HUES64 (cell line): ENCODE data around the gene DMRTC2.

Experiments
- H3K27ac ChIP-seq: 2 replicates; pipeline ENCODE4 v1.7.0; 2013; ENCODE audit warnings: low read depth, low read length, inconsistent platforms
- H3K27me3 ChIP-seq: 2 replicates; pipeline ENCODE4 v1.6.1; 2013; ENCODE audit warnings: mild to moderate bottlenecking, low read length; ENCODE audit not compliant: insufficient read depth
- H3K36me3 ChIP-seq: 2 replicates; pipeline ENCODE4 v1.6.1; 2013; ENCODE audit warnings: mild to moderate bottlenecking, low read length; ENCODE audit not compliant: insufficient read depth
- H3K4me1 ChIP-seq: 2 replicates; pipeline ENCODE4 v1.6.1; 2013; ENCODE audit warnings: mild to moderate bottlenecking, low read length, moderate library complexity; ENCODE audit not compliant: insufficient read depth
- H3K4me3 ChIP-seq: 2 replicates; pipeline ENCODE4 v1.5.1; 2013; ENCODE audit warnings: mild to moderate bottlenecking, low read length, moderate library complexity
- H3K9ac ChIP-seq: 2 replicates; pipeline ENCODE4 v1.6.1; 2013; ENCODE audit warnings: mild to moderate bottlenecking, low read depth, low read length
- H3K9me3 ChIP-seq: 2 replicates; pipeline ENCODE4 v1.6.1; 2013; ENCODE audit warnings: low read depth, low read length; ENCODE audit not compliant: insufficient read depth
- WGBS: fragments of 150-250, 120-280 bp; methylation state at CpG from one replicate; pipeline ENCODE4 v1.1.7; 2013; ENCODE audit warnings: missing lambda C conversion rate; 5-methylcytosine and 5-hydroxymethylcytosine counted together

The DMRTC2 gene

DNA sequence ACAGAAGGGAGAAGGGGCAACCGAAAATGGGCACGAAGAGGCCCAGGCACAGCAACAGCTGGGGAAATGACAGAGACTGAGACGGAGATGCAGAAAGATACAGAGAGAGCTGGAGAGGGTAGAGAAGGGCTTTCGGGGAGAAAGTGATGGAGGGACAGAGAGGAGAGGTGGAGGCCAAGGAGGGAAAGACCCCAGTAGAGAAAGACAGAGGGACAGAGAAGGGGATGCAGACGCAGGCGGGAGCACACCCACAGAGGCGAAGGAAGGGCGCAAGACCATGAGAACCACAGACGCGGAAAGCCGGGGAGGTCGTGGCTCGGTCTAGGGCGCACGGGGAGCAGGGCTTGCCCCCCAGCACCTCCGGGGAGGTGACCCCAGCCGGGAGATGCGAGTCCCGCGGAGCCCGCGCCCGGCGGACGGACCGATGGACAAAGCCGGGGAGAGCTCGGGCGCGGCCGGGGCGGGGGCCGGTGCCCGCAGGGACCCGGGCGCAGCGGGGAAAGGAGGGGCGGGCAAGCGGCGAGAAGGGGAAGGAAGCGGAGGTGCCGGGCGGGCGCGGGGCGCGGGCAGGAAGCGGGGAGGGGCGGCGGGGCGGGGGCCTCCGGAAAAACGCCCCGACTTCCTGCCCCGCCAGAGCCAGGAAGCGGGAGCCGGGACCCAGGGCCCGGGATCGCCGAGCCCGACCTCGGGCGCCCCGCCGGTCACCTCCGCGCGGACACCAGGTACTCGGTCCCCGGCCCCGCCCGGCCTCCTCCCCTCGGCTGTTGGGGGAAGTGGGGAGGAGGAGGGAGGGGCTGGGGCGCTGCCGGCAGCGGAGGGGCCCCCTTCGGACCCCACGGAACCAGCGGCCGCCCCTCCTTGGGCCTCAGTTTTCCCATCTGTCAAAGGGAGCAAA is 38.0 kb downstream of the DMRTC2 start, which contains the start of gene ARHGEF1:
Gene ARHGEF1 (plus strand): TSS at position 617 of the 895 bp plus-strand sequence. CDS start 4,899 bp downstream, outside the sequence.
- no peaks in the 10 kb centered on the region for H3K36me3 ChIP-seq
- peak within 1 kb of the TSS; percentile 90 for H3K4me3 ChIP-seq
- no peaks in the 10 kb centered on the region for H3K9me3 ChIP-seq
- H3K9ac ChIP-seq: peak within 1 kb of the TSS; percentile 62
- peaks cover 29% of the 10 kb centered on the region for H3K27me3 ChIP-seq
- peaks cover 11% of the 10 kb centered on the region for H3K4me1 ChIP-seq
- H3K27ac ChIP-seq: no peak within 1 kb of the TSS
- 2% methylated on average over 80 of the region's 80 CpGs for WGBS

DNA sequence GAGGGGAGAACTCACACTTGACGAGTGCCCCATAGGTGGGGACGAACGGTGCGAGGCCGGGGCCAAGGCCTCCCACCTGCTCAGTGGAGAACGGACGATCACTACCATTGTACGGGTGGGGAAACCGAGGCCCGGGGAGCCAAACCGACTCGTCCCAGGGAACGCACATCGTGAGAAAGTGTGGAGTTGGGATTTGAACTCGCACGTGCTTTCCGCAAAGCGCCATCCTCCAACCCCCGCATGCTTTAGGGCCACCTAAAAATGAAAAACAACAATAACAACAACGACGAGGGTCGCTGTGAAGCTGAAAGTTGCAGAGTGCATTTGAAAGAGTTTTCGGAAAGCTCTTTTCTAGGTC is 38.6 kb downstream of the DMRTC2 start:
- Histone ChIP-seq H3K9me3 (no peaks in the 10 kb centered on the region), H3K4me3 (peak overlapping the region; percentile 90), H3K36me3 (no peaks in the 10 kb centered on the region), H3K4me1 (peaks cover 17% of the 10 kb centered on the region), H3K9ac (peak overlapping the region; percentile 53), H3K27me3 (peaks cover 29% of the 10 kb centered on the region), H3K27ac (no peak overlapping the region)
- 2% methylated on average over 16 of the region's 23 CpGs for WGBS

- H3K27ac ChIP-seq: no peak overlapping the region; the same call in 1 of the 2 replicates
- H3K9ac ChIP-seq: peak overlapping the region; percentile 86
- H3K9me3 ChIP-seq: no peaks in the 10 kb centered on the region
- H3K4me1 ChIP-seq: peaks cover 17% of the 10 kb centered on the region
- peaks cover 2% of the 10 kb centered on the region for H3K36me3 ChIP-seq
- peaks cover 29% of the 10 kb centered on the region for H3K27me3 ChIP-seq
- H3K4me3 ChIP-seq: peak overlapping the region; percentile 90
- under 1% methylated on average over 66 of the region's 66 CpGs for WGBS
These were observed 39.2 kb downstream of the DMRTC2 start for GRCh38 chr19:41883821-41884733.

DNA sequence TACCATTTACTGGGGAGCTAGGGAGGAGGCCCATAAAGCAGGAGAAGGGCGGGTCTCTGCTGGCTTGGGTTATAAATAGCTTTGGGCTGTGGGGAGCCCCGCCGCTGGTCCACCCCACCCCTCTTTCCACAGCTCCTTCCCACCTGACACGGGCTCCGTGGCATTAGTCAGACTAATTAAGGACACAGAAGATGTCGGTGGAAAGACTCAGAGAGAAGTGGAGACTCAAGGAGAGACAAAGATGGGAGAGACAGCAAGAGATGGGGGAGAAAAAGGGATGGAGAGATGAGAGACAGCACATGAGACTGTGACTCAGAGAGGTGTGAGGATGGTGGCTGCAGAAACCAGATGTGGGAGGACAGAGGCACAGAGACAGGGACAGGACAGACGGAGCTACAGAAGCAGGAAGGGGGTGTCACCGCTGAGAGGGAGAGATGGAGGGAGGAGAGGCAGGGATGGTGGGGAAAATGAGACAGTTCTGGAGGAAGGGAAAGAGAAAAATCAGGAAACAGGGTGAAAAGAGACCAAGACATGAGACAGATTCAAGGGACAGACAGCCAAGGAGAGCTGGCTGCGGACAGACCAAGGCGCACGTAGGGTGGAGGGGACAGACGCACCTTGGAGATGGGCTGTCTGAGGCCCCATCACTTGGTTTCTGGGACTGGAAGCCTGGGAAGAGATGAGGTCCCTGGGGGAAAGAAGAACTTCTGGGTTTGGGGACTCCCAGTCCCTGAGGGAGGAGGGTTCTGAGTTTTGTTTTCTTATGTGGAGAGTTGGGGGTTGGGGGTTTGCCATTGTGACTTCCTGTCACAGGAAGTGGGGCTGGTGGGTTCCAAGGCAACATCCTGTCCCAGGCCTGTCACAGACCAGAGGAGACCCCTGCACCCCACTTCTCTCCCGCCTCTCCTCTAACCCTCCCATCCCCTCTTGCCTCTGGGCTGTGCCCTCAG is 42.2 kb downstream of the DMRTC2 start:
- 0 out of 2 replicates have a peak overlapping the region, but pooled peaks have one; percentile 9 for H3K4me3 ChIP-seq
- peaks cover 11% of the 10 kb centered on the region for H3K36me3 ChIP-seq
- peaks cover 17% of the 10 kb centered on the region for H3K4me1 ChIP-seq
- WGBS: 75% methylated on average over 10 of the region's 13 CpGs
- peak overlapping the region; percentile 71 for H3K27ac ChIP-seq
- H3K9me3 ChIP-seq: no peaks in the 10 kb centered on the region
- peaks cover 16% of the 10 kb centered on the region for H3K27me3 ChIP-seq
- peak overlapping the region; percentile 37; the same call in 1 of the 2 replicates for H3K9ac ChIP-seq

GRCh38 chr19:41887711-41888382 is 43.0 kb downstream of the DMRTC2 start:
- peak overlapping the region; percentile 37 for H3K9ac ChIP-seq
- peaks cover 17% of the 10 kb centered on the region for H3K4me1 ChIP-seq
- WGBS: 32% methylated on average over 10 of the region's 17 CpGs
- H3K4me3 ChIP-seq: 0 out of 2 replicates have a peak overlapping the region, but pooled peaks have one; percentile 2
- H3K27me3 ChIP-seq: peaks cover 8% of the 10 kb centered on the region
- H3K27ac ChIP-seq: peak overlapping the region; percentile 71
- H3K9me3 ChIP-seq: no peaks in the 10 kb centered on the region
- peaks cover 11% of the 10 kb centered on the region for H3K36me3 ChIP-seq

GRCh38 chr19:41888926-41889325 is 44.1 kb downstream of the DMRTC2 start:
- no peak overlapping the region for H3K9ac ChIP-seq
- H3K27me3 ChIP-seq: no peaks in the 10 kb centered on the region
- no peak overlapping the region for H3K27ac ChIP-seq
- H3K4me3 ChIP-seq: no peak overlapping the region
- WGBS: 93% methylated on average over 12 of the region's 12 CpGs
- H3K4me1 ChIP-seq: peaks cover 17% of the 10 kb centered on the region
- peaks cover 11% of the 10 kb centered on the region for H3K36me3 ChIP-seq
- H3K9me3 ChIP-seq: no peaks in the 10 kb centered on the region

DNA sequence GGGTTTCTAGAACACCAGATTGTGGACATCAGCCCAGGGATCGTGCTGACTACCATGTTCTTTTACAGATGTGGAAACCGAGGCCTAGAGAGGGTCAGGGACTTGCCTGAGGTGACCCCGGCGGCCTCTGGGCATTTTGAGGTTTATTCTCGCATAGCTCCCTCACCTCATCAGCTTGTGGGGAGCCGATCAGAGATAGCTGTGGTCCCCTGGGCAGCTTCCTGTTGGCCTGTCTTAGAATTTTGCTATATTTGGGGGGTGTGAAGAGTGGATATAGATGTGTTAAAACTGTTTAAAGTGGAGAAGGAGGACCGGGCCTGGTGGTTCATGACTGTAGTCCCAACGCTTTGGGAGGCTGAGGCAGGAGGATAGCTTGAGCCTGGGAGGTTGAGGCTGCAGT is 45.1 kb downstream of the DMRTC2 start:
- Histone ChIP-seq H3K27me3 (no peaks in the 10 kb centered on the region), H3K27ac (no peak overlapping the region), H3K4me1 (peaks cover 17% of the 10 kb centered on the region), H3K36me3 (peaks cover 11% of the 10 kb centered on the region), H3K9ac (no peak overlapping the region), H3K4me3 (no peak overlapping the region), H3K9me3 (no peaks in the 10 kb centered on the region)
- whole genome bisulfite sequencing: 94% methylated on average over 8 of the region's 8 CpGs

DNA sequence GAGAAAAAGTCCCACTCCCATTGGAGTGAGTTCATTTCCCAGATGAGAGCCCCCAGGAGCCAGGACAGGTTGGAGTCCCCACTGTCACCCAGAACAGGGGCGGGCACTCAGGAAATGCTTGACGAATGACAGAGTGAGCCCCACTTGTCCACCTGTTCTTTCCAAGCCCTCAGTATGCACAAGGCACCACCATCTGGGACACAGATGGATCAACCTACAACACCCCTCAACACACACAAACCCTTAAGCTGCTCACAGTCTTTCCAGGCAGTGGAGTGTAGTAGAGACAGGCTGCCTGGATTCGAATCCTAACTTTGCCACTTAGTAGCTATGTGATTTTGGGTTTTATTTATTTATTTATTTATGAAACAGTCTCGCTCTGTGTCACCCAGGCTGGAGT is 46.1 kb downstream of the DMRTC2 start:
- Histone ChIP-seq H3K9ac (no peak overlapping the region), H3K4me3 (no peak overlapping the region), H3K9me3 (no peaks in the 10 kb centered on the region), H3K36me3 (peaks cover 17% of the 10 kb centered on the region), H3K27me3 (no peaks in the 10 kb centered on the region), H3K4me1 (peaks cover 21% of the 10 kb centered on the region), H3K27ac (no peak overlapping the region)
- 96% methylated on average over 3 of the region's 4 CpGs for WGBS

- Histone ChIP-seq H3K9ac (no peak overlapping the region), H3K4me1 (peaks cover 18% of the 10 kb centered on the region), H3K36me3 (peaks cover 17% of the 10 kb centered on the region), H3K4me3 (no peak overlapping the region), H3K9me3 (no peaks in the 10 kb centered on the region), H3K27me3 (no peaks in the 10 kb centered on the region), H3K27ac (no peak overlapping the region)
- 93% methylated on average over 34 of the region's 34 CpGs for WGBS
These were observed 47.5 kb downstream of the DMRTC2 start for GRCh38 chr19:41892173-41892902.
